HEK293T (cell line): ENCODE measurements around the gene RASGRP3.

ENCODE experiments used
- BHLHE40 ChIP-seq: fragments of 450-650 bp; IDR thresholded peaks from 2 replicates; pipeline ENCODE4 v1.6.1; 2016; ENCODE audit warnings: mild to moderate bottlenecking, moderate library complexity, borderline replicate concordance
- FOXA1 ChIP-seq: fragments of 450-650 bp; IDR thresholded peaks from 2 replicates; pipeline ENCODE4 v1.6.1; 2016; ENCODE audit warnings: mild to moderate bottlenecking
- FOXM1 ChIP-seq: fragments of 450-650 bp; IDR thresholded peaks from 2 replicates; pipeline ENCODE4 v1.6.1; 2017; ENCODE audit warnings: mild to moderate bottlenecking, borderline replicate concordance
- LEF1 ChIP-seq: fragments of 450-650 bp; IDR thresholded peaks from 2 replicates; pipeline ENCODE4 v1.6.1; 2017; ENCODE audit warnings: mild to moderate bottlenecking, borderline replicate concordance
- NFRKB ChIP-seq: fragments of 450-650 bp; IDR thresholded peaks from 2 replicates; pipeline ENCODE4 v1.6.1; 2016; ENCODE audit warnings: mild to moderate bottlenecking, moderate library complexity
- SUZ12 ChIP-seq: fragments of 450-650 bp; IDR thresholded peaks from 2 replicates; pipeline ENCODE4 v1.6.1; 2016; ENCODE audit warnings: mild to moderate bottlenecking

DNA sequence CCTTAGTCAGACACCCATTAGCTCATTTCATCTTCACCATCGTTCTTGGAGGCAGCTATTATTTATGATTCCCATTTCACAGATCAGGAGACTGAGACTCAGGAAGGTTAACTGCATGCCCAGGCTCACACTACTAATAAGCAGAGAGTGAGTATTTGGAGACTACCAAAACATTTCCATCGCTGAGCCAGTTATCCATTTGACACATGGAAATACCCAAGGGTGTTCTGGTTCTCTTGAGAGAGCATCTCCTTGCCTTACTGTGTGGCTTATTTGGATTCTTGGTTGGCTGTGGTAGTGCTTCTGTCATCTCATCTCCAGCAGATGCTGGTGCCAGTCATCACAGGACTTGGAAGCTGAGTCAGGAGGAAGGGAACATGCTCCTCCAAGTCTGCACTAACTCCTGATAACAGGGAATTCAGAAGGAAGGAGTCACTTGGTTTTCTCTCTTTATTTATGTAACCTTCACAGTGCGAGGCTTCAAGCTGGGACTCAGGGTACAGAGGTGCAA is 55.2 kb downstream of the RASGRP3 start:
- TF ChIP-seq LEF1, result no peak
- TF ChIP-seq SUZ12, result no peak
- no peak for TF ChIP-seq FOXA1
- TF ChIP-seq BHLHE40, result no peak
- TF ChIP-seq FOXM1, result no peak
- TF ChIP-seq NFRKB, result no peak
